ENCODE measurements around the gene CYP17A1. TPM values are rescaled to one million over a fixed set of nuclear protein-coding genes. Genes with fewer than 3 reads are reported as not detected.
"Not testable (repeated sequence)": the region's sequence is repeated elsewhere in the genome, so short reads cannot be mapped to it uniquely, and the experiment has no call there.

Gene CYP17A1
- total RNA-seq, 2 donors from 2014 or later = 7.7 TPM; not detected in 1

- intact Hi-C loops (cut with DNase I) = loop anchor here (5.0 kb wide), 1 partner anchor 99 kb away; no protein-coding TSS in a partner anchor
Observed at GRCh38 chr10:102831322-102832071, 5.7 kb downstream of the CYP17A1 start.

GRCh38 chr10:102827597-102827975 is 9.6 kb downstream of the CYP17A1 start:
- Histone ChIP-seq H3K27me3 (no peaks in the 10 kb centered on the region), H3K9ac (ENCODE audit: low read depth in 2 of 2, low read length in 2 of 2) (no peak overlapping the region), H3K36me3 (no peaks in the 10 kb centered on the region), H3K4me3 (no peak overlapping the region), H3K4me1 (no peaks in the 10 kb centered on the region), H3K27ac (no peak overlapping the region), H3K9me3 (no peaks in the 10 kb centered on the region)
- intact Hi-C loops (cut with DNase I) = no loop called here
- TF ChIP-seq CTCF (IDR thresholded peaks at IDR 0.05) = no peak
- no peak for DNase-seq

More at GRCh38 chr10:102831322-102832071, 5.7 kb downstream of the CYP17A1 start:
- H3K4me1 ChIP-seq = peaks cover 3% of the 10 kb centered on the region
- no peak overlapping the region for H3K27ac ChIP-seq
- no peaks in the 10 kb centered on the region for H3K9me3 ChIP-seq
- H3K4me3 ChIP-seq = no peak overlapping the region
- H3K36me3 ChIP-seq = no peaks in the 10 kb centered on the region
- no peak for DNase-seq
- no peak overlapping the region for H3K9ac ChIP-seq (ENCODE audit: low read depth in 2 of 2, low read length in 2 of 2)
- TF ChIP-seq CTCF (IDR thresholded peaks at IDR 0.05) = no peak
- H3K27me3 ChIP-seq = no peaks in the 10 kb centered on the region

GRCh38 chr10:102826148-102826796 is 10.9 kb downstream of the CYP17A1 start:
- Histone ChIP-seq H3K4me1 (no peaks in the 10 kb centered on the region), H3K27ac (no peak overlapping the region), H3K27me3 (no peaks in the 10 kb centered on the region), H3K9me3 (no peaks in the 10 kb centered on the region), H3K36me3 (no peaks in the 10 kb centered on the region), H3K4me3 (no peak overlapping the region), H3K9ac (ENCODE audit: low read depth in 2 of 2, low read length in 2 of 2) (no peak overlapping the region)
- no peak for TF ChIP-seq CTCF (IDR thresholded peaks at IDR 0.05)
- no peak for DNase-seq
- intact Hi-C loops (cut with DNase I) = no loop called here

- no peak for TF ChIP-seq CTCF (IDR thresholded peaks at IDR 0.05)
Observed at GRCh38 chr10:102824664-102825063, 12.5 kb downstream of the CYP17A1 start.

GRCh38 chr10:102822222-102822621 is 15.0 kb downstream of the CYP17A1 start:
- no peaks in the 10 kb centered on the region for H3K9me3 ChIP-seq
- H3K4me3 ChIP-seq = no peak overlapping the region
- H3K36me3 ChIP-seq = no peaks in the 10 kb centered on the region
- no peaks in the 10 kb centered on the region for H3K4me1 ChIP-seq
- intact Hi-C loops (cut with DNase I) = no loop called here
- no peak for TF ChIP-seq CTCF (IDR thresholded peaks at IDR 0.05)
- no peaks in the 10 kb centered on the region for H3K27me3 ChIP-seq
- H3K27ac ChIP-seq = no peak overlapping the region
- no peak for DNase-seq
- H3K9ac ChIP-seq (ENCODE audit: low read depth in 2 of 2, low read length in 2 of 2) = no peak overlapping the region

More at GRCh38 chr10:102824664-102825063, 12.5 kb downstream of the CYP17A1 start:
- Histone ChIP-seq H3K27me3 (no peaks in the 10 kb centered on the region), H3K4me3 (no peak overlapping the region), H3K4me1 (no peaks in the 10 kb centered on the region), H3K36me3 (no peaks in the 10 kb centered on the region), H3K9me3 (no peaks in the 10 kb centered on the region), H3K27ac (no peak overlapping the region), H3K9ac (ENCODE audit: low read depth in 2 of 2, low read length in 2 of 2) (no peak overlapping the region)
- intact Hi-C loops (cut with DNase I) = no loop called here
- DNase-seq = no peak

- H3K4me1 ChIP-seq; intact Hi-C loops (cut with DNase I); H3K4me3 ChIP-seq; DNase-seq; H3K9ac ChIP-seq (ENCODE audit: low read depth in 2 of 2, low read length in 2 of 2); H3K36me3 ChIP-seq; H3K27ac ChIP-seq; H3K9me3 ChIP-seq; H3K27me3 ChIP-seq: not testable (repeated sequence)
Observed at GRCh38 chr10:102820008-102820407, 17.2 kb downstream of the CYP17A1 start.

Data from colonic mucosa (tissue), 4 donors.